Right lobe of liver (tissue), 4 donors: ENCODE data around the gene TICAM1.

ENCODE experiments used
- POLR2A ChIP-seq: fragments of 450-650 bp; IDR thresholded peaks from one replicate; pipeline ENCODE4 v1.6.1; 2017; ENCODE audit warnings: antibody characterized with exemption, mild to moderate bottlenecking
- TF ChIP-seq, protein P1 (sequence below), 4 donors: fragments of 200-600 bp in 3 of 4; fragments of 450-650 bp in 1 of 4; IDR thresholded peaks; one replicate each; pipeline versions ENCODE4 v1.5.1 to v1.8.0; 2016 to 2022; ENCODE audit warnings: antibody characterized with exemption in 4 of 4, mild to moderate bottlenecking in 2 of 4
- donor health status: DM: no; HTN: no; CAD: no.
- donor health status: DM: no; HTN: no; CAD: no.
- donor health status: DM: no; HTN: yes; CAD: no.

DNA sequence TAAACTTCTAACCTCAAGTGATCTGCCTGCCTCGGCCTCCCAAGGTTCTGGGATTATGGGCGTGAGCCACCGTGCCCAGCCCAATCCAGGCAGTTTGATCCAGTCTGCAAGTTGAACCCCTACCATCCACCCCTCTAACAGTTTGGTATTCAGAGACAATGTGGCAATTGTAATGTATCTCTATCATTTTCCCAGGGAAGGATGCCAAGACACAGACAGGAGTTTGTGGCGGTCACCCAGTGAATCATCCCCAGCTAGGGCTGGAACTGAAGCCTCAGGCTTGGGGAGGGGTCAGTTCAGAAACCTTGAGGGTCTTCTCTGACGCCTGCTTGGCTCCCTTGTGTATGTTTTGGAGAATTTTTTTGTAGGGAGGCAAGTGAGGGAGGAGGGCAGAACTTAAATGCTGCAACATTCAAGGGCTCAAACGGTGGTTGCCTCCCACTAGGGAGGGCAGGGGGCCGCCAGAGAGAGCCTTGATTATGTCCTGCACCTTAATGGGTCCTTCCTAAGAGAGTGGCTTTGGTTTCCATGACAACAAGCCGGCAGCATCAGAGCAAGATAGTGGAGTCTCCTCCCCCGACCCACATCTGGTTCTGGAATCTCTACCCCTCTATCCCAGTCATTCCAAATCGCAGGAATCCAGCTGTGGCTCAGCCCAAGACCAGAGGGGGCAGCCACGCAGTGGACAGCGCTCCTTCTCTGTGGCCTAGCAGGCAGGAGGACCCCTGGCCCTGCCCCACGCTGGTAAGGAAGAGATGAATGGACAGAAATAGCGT, 54.9 kb downstream of the TICAM1 start:
- TF ChIP-seq, protein P1, sequence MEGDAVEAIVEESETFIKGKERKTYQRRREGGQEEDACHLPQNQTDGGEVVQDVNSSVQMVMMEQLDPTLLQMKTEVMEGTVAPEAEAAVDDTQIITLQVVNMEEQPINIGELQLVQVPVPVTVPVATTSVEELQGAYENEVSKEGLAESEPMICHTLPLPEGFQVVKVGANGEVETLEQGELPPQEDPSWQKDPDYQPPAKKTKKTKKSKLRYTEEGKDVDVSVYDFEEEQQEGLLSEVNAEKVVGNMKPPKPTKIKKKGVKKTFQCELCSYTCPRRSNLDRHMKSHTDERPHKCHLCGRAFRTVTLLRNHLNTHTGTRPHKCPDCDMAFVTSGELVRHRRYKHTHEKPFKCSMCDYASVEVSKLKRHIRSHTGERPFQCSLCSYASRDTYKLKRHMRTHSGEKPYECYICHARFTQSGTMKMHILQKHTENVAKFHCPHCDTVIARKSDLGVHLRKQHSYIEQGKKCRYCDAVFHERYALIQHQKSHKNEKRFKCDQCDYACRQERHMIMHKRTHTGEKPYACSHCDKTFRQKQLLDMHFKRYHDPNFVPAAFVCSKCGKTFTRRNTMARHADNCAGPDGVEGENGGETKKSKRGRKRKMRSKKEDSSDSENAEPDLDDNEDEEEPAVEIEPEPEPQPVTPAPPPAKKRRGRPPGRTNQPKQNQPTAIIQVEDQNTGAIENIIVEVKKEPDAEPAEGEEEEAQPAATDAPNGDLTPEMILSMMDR (IDR thresholded peaks at IDR 0.05) = no peak
- no peak for TF ChIP-seq POLR2A
